GM19238 (cell line): ENCODE data around the gene FOXP1.
"Not testable (repeated sequence)": the region's sequence is repeated elsewhere in the genome, so short reads cannot be mapped to it uniquely, and the experiment has no call there.

ENCODE experiments used
- DNase-seq: peaks from one replicate; pipeline ENCODE4 v3.0.0; 2011; ENCODE audit warnings: low spot score; ENCODE audit not compliant: insufficient read length

FOXP1 gene

DNA sequence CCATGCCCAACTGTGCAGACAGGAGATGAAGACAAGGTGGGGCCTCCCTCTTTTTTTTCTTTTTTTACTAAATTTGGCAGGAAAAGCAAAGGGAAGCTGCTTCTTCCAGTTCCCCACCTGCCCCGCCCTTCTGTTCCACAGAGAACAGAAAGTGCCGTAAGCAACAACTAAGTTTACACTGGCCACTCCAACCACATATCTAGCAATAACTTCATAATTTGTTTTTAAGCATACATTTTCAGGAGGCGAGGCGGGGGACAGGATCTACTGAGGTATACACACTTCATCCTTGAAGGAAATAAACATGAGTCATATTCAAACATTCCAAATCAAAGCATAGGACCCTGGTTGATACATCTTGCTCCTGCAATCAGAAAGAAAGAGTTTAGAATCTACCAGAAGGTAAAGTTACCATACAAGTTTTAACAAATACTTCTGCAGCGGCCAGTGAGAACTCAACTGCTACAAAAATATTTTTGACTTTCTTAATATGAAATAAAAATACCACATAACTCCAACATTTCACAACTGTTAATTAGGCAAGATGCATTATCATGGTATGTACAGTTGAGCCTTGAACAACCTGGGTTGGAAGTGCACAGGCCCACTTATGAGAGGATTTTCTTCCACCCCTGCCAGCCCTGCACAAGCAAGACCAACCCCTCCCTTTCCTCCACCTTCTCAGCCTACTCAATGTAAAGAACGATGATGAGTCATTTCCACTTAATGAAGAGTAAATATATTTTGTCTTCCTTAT, 50.7 kb downstream of the FOXP1 start:
- no peak for DNase-seq

DNA sequence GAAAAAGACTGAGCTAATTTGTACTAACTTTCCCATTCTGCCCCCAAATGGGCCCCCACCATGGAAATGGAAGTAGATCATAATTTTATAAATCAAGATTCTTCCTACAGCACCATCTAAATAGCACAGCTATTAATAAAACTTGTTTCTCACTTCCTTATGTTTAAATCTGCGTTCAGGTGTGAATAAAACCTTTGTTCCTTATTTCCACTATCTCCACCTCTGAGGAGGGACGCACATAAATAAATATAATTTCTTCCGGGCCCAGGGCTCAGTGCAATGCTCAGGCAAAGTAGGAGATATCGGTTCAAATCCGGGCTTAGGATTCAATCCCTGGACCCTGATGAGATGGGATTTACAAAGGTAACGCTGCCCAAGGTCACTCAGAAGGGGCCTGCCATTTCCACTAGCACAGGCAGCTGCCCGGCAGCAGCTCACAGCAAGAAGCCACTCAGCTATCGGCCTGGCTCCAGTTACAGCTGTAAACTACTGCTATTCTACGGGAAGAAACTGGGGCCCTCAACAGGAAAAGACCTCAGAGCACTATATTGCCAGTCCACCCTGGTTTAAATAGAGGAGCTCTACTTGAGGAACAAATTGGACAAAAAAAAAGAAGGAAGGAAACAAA, 52.5 kb downstream of the FOXP1 start:
- no peak for DNase-seq

DNA sequence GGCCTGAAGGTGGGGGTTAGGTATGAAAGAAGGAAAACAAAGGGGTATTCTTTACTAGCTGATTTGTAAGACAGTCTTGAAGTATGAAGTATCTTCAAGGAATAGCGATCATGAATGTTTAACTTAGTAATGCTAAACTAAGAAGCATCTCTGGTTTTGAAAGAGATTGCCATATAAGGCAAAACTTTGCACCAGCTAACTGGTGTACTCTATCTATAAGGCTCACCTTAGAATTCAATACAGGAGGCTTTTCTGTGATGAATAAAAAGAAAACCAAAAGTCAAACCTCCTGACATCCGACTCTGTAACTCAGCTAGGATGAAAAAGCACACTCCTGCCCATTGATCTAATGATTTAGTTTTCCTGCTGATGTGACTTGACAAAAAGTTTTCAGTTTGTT, 54.7 kb downstream of the FOXP1 start:
- no peak for DNase-seq

- not testable (repeated sequence) for DNase-seq
Observed at GRCh38 chr3:71526448-71526847, 57.1 kb downstream of the FOXP1 start.

- no peak for DNase-seq
Observed at GRCh38 chr3:71525391-71525790, 58.1 kb downstream of the FOXP1 start.

- DNase-seq: no peak
Observed at GRCh38 chr3:71524672-71525071, 58.9 kb downstream of the FOXP1 start.

- no peak for DNase-seq
Observed at GRCh38 chr3:71523628-71524027, 59.9 kb downstream of the FOXP1 start.

DNA sequence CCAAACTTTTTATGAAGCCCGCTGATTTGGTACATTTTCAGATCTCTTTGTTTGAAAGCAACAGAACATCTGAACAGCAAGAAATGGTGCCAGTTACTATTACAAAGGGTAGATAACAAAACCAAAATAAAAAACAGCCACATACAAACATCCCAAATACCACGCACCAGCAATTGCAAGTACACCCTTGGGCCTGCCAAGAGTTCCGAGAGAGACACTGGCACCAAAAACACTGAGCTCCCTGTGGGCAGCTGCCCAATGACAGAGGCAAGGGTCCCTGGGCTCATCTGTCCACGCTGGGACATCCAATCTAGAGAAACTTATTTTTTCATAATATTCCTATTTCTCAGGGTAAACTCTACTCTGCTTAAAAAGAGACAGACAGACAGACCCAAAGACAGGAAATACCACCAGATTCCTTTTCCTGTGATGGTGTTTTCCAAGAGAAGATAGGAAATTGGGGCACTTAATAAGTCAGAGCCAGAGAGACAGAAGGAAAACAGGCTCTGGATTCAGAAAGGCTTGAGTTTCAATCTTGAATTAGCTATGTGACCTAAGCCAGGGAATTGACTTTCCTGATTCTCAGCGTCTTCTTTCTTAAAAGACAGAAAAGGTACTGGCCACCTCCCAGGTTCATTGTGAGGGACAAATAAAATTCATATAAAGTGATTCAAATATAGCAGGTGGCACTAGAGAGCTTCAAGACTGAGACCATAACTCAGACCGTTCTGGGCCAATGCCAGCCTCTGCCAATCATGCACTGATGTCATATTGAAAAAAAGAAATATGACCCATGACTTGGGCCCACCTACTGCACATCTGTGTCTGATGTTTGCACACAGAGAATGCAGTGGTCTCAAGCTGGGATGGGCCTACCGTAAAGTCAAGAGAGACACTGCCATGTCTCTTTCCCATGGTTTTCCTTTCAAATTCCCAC, 61.3 kb downstream of the FOXP1 start:
- DNase-seq: no peak

- DNase-seq: no peak
Observed at GRCh38 chr3:71521021-71521352, 62.5 kb downstream of the FOXP1 start.

- no peak for DNase-seq
Observed at GRCh38 chr3:71520161-71521020, 63.1 kb downstream of the FOXP1 start.

GRCh38 chr3:71518089-71518488, 65.4 kb downstream of the FOXP1 start:
- DNase-seq: no peak

- no peak for DNase-seq
Observed at GRCh38 chr3:71517271-71517791, 66.2 kb downstream of the FOXP1 start.

DNA sequence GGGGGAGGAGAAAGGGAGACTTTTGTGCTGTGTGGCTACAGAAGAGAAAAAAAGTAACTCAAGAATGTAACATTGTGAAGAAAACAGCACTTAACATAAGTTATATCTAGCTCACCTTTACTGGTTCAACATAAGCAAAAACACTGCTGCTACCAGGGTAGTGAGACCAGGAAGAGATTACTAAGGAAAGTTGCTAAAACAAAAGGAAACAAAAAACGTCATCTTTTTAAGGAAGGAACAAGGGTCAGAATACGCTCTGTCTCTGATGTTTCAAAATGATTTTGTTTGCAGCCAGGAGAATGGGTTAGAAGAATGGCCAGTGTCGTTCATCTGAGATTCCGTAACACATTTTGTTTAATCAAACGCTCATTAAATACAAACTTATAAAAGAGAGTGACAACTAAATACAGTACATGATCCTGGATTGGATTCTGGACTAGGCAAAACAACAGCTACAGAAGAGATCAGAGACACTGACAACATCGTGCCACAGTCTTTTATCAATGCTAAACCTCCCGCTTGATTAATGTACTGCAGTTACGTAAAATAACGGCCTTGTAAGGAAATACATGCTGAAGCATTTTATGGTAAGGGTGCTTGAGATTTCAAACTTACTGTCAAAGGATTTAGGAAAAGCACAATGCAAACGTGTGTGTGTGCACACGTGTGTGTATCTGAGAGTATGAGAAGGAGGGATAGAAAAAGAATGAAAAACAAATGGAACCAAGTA, 67.7 kb downstream of the FOXP1 start:
- no peak for DNase-seq

DNA sequence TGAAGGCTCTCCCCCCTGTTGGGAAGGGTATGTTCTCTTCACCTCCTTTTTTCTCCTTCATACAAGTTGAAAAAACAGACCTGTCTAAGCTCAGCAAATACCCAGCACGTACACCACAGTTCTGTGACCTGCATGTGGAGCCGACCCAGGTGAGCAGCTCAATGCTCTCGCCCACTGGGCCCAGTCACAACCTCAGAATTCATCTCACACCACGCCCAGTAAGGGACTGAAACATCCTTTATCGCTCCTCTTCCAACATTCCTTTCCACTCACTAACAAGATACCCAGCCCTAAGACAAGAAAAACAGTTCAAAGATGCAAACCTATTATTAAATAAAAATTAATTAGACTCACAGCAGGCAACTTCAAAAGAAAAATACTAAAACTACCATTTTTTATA, 68.9 kb downstream of the FOXP1 start:
- no peak for DNase-seq

DNA sequence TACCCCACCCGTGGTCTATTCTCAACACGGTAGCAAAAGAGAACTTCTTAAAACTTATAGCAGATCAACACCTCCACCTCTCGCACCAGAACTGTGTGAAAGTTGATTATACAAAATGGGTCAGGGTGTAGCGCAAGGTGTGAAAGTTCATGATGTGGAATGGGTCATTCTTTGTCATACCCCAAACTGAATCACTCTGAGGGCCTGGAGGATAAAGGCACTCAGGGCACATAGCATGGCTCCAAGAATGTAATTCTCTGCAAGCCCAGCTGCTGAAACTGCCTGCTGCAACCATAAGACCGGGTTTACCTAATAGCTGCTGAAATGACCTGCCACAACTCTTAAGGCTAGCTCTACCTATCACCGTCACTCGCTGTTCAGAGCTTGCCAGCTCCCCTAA, 70.0 kb downstream of the FOXP1 start:
- no peak for DNase-seq

DNA sequence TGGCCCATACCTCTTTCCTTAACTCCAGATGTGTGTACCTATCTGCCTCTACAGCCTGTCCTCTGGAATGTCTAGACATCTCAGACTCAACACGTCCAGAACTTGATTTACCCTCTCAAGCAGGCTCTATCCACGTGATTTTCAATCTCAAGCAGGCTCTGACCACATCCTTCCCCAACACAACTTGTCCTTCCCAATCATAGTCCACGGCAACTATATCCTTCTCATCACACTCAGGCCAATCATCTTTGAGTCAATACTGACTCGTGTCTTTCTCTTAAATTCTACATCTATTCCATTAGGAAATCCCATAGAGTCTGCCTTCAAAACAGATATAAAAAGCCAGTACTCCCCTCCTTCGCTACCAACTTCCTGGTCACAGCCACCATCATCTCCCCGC, 70.4 kb downstream of the FOXP1 start:
- no peak for DNase-seq

DNA sequence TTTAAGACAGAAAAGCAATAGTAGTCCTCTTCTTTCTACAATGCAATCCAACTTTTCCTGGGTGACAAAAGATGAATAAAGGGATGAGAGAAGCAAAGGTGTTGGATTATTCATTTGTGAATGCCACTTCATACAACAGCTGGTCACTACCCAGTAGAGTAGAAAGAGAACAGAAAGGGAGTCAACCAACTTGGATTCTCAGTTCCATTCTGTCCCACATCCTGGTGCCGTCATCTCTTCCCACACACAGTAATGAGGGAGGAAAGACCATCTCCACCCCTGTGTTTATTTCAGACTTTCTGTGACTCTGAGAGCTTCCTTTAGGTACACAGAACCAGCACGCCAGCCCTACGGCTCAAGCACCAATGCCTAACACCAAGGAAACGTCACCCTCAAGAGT, 71.0 kb downstream of the FOXP1 start:
- no peak for DNase-seq

- DNase-seq: no peak
Observed at GRCh38 chr3:71512000-71512399, 71.5 kb downstream of the FOXP1 start.

DNA sequence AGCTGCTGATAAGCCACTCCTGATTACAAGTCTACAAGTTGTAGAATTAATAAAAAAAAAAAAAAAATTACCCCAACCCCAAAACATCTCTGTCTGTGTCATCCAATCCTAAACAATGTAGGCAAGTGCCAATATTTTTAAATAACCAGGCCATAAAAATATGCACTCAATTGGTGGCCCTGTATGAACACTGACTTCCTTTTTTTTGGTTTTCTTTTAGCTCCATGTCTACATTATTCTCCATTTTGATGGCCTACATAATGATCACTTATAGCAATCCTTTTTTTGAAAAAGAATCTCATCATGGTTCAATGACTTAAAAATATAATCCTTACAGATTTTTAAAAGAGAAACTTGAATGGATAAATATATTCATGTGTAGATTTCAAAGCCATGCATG, 72.1 kb downstream of the FOXP1 start:
- no peak for DNase-seq

- DNase-seq: no peak
Observed at GRCh38 chr3:71511037-71511436, 72.5 kb downstream of the FOXP1 start.
